ENCODE data around the gene BAIAP2L2. TPM values are rescaled to one million over a fixed set of nuclear protein-coding genes. Genes with fewer than 3 reads are reported as not detected.
"Not testable (repeated sequence)": the region's sequence is repeated elsewhere in the genome, so short reads cannot be mapped to it uniquely, and the experiment has no call there.

The BAIAP2L2 gene
- total RNA-seq, 1 experiment from 2014 or later, result 9.7 TPM

DNA sequence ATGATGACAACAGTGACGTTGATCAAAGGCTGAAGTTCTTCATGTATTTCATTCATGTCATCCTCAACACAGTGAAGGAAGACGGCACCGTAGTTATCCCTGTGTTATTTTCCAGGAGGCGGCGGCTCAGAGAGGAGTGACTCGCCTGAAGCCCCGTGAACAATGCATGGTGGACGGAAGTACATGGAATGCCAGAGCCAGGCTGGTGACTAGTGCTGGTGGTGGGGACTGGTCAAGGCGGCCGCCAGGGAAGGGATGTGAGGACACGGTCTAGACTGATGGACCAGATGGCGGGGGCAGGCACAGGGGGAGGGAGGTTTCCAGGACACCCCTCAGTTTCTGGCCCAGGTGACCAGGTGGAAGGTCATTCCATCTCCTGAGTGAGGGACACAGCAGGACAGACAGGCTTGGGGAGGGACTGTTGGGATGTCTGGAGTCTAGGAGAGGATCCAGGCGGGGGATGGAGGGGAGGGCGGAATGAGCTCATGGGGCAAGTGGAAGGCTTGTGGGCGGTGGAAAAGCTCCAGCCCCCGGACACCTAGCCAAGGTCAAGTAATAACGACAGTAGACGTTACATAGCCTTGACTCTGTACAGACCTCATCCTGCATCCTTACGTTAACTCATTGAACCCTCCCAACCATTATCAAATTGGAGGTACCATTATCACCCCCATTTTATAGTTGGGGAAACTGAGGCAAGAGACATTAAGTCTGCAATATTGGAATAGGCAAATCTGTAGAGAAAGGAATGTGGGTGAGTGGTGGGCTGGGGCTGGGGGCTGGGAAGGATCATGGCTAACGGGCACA lies 69.3 kb downstream of the BAIAP2L2 start:
- no peak for DNase-seq (ENCODE audit: low read depth)

DNA sequence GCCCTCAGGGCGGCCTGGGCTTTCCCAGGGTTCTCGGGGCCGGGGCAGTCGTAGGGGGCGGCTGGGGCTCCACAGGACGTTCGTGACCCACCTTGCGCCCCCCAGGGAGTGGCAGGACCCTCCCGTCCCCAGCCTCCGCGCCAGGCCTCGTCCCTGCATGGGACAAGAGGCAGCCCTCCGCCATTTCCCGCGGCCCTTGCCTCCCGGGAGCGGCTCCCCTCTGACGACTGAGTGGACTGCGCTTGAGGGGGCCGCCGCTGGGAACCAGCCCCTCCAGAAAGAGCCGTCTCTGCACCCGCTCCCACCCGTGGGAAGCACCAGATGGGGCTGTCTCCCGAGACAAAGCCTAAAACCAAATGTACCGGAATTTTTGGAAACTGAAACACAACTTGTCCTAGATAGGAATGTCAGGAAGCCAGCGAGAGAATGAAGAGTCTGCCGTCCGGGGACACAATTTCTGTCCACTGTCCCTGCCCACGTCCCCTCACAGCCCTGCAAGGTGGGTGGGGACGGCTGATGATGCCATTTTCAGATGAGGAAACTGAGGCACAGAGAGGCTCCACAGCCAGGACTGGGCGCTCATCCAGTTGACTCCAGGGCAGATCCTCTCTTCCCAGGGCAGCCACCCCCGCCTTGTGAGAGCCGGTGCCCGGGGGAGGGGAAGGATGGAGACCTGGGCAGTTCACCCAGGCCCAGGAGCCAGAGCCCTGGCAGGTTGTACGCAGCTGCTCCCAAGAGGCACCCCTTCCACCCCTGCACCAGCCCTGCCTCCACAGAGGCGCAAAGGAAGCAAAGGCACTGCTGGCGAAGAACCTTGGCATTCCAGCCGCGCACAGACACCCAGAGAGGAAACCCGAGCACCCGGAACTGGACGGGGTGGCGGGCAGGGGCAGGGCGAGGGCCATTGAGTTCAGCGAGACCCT lies 71.3 kb downstream of the BAIAP2L2 start:
- DNase-seq (ENCODE audit: low read depth), result no peak

DNA sequence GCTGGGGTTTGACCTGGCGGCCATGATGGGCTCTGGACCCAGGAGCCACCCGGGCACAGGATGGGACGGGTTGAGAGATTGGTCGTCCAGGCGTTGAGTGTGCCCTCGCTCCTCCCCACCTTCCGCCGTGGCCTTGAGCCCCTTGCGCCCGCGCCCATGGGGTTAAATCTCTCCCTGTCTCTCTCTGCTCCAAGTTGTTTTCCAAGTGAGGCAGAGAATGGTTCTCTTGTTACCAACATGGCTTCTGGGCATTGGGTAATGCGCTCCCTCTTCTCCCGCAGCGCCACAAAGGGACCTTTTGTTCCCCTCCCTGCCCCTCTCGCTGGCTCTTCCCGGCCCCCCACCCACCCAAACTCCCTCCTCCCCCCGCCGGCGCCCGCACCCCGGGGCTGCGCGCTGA lies 72.1 kb downstream of the BAIAP2L2 start:
- DNase-seq (ENCODE audit: low read depth), result peak; percentile 59

DNA sequence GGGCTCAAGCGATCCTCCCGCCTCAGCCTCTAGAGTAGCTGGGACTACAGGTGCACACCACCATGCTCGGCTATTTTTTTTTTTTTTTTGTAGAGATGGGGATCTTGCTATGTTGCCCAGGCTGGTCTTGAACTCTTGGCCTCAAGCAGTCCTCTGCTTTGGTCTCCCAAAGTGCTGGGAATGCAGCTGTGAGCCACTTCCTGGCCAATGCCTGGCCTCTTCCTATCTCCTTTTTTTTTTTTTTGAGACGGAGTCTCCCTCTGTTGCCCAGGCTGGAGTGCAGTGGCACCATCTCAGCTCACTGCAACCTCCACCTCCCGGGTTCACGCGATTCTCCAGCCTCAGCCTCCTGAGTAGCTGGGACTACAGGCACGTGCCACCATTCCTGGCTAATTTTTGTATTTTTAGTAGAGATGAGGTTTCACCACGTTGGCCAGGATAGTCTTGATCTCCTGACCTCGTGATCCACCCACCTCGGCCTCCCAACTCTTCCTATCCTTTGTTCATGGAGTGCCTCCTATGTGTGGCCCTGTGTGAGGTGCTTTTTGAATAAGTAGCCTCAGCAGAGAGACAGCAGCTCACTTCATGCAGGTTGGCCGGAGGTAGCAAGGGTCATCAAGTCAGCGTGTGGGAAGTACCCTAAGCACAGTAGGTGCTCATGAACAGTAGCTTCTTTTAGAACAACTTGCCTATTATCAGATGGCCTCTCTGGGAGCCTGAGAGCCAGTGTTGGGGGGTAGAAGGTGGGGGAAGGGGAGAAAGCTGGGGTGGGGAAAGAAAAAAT lies 72.9 kb downstream of the BAIAP2L2 start:
- DNase-seq (ENCODE audit: low read depth), result not testable (repeated sequence)

DNA sequence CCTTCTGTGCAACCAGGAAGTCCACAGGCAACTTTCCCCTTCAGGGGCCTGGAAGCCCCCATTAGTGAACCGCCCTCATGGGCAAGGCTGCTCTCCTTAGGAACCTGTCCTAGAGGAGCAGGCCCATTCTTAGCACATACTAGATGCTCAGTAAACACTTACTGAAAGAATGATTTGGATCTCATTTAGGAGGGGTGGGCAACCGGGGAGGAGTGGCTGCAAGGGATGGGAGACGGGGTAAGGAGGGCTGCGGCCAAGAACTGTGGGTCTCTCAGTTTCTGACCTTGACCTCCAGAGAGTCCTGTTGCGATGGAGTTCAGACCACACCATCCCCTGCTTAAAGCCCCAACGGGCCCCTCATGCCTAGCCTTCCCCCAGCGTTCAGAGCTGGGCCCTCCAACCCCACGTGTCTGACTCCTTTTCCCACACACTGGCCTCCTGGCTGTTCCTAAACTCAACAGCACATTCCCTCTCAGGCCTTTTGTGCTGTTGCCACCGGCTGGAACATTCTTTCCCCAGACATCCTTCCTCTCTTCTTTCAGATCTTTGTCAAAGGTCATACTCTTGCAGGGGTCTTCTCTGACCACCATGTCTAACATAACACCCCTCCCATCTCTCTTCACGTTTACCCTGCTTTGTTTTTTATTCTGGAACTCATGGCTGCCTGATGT lies 74.0 kb downstream of the BAIAP2L2 start:
- no peak for DNase-seq (ENCODE audit: low read depth)

DNA sequence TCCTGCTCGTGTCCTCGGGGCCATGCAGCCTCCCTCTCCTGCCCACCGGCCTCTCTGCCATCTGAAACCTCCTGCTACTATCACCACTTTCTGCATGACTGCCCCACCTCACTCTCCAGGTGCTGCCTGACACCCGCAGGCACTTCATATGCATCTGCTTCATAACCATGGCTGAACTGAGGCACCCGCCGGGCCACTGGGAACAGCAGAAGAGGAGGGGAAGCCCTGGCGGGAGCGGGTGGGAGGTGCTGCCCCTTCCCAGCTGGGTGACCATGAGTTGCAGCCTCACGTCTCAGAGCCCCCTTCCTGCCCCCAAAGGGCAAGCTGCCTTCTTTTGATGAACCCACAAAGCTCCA lies 75.0 kb downstream of the BAIAP2L2 start:
- no peak for DNase-seq (ENCODE audit: low read depth)

Other genes with a start within 250 kb of the BAIAP2L2 start
- 8.4 and 12.8 TPM in 2 replicates for gene MICALL1, start 204.4 kb downstream of the BAIAP2L2 start, total RNA-seq (2014; rRNA removed; shearing (Covaris generic))
- 0.12 and 0.29 TPM in 2 replicates for gene C22orf23, start 157.1 kb downstream of the BAIAP2L2 start, total RNA-seq (2014; rRNA removed; shearing (Covaris generic))
- gene POLR2F, start 157.0 kb downstream of the BAIAP2L2 start, total RNA-seq (2014; rRNA removed; shearing (Covaris generic)), result 107 and 123 TPM in 2 replicates
- gene SOX10, start 126.1 kb downstream of the BAIAP2L2 start, total RNA-seq (2014; rRNA removed; shearing (Covaris generic)), result 3.0 and 3.2 TPM in 2 replicates
- gene PICK1, start 53.3 kb downstream of the BAIAP2L2 start, total RNA-seq (2014; rRNA removed; shearing (Covaris generic)), result 6.5 and 12.7 TPM in 2 replicates
- gene SLC16A8, start 26.5 kb downstream of the BAIAP2L2 start, total RNA-seq (2014; rRNA removed; shearing (Covaris generic)), result not detected in 2 replicates
- gene PLA2G6, start 71.1 kb upstream of the BAIAP2L2 start, total RNA-seq (2014; rRNA removed; shearing (Covaris generic)), result 3.7 and 6.8 TPM in 2 replicates
- gene MAFF, start 91.3 kb upstream of the BAIAP2L2 start, total RNA-seq (2014; rRNA removed; shearing (Covaris generic)), result 6.4 and 9.1 TPM in 2 replicates
- 33.0 and 34.7 TPM in 2 replicates for gene TMEM184B, start 162.3 kb upstream of the BAIAP2L2 start, total RNA-seq (2014; rRNA removed; shearing (Covaris generic))
- gene CSNK1E, start 206.7 kb upstream of the BAIAP2L2 start, total RNA-seq (2014; rRNA removed; shearing (Covaris generic)), result 68.1 and 82.1 TPM in 2 replicates

Measured in RPMI7951 (cell line).